DOHH2 (cell line): ENCODE results near the gene TMEM87B.

Experiments used
- CTCF ChIP-seq: fragments of 200-600 bp; sonication (generic); IDR thresholded peaks from one replicate; pipeline ENCODE4 v1.5.1; 2014; ENCODE audit warnings: antibody characterized with exemption, mild to moderate bottlenecking, low read depth, low read length; ENCODE audit not compliant: poor library complexity, severe bottlenecking
- EZH2phosphoT487 ChIP-seq: fragments of 200-600 bp; sonication (generic); IDR thresholded peaks from 2 replicates; pipeline ENCODE4 v1.6.1; 2017; ENCODE audit warnings: borderline replicate concordance, mild to moderate bottlenecking, antibody characterized with exemption, low read length, moderate library complexity, mixed read lengths

- TF ChIP-seq CTCF (no peak), EZH2phosphoT487 (no peak)
Observed at GRCh38 chr2:112012556-112012955, 42.5 kb upstream of the TMEM87B start.
